ENCODE measurements around the gene ICAM2. TPM values are rescaled to one million over a fixed set of nuclear protein-coding genes. Genes with fewer than 3 reads are reported as not detected.
A peak's percentile ranks its signal among the peaks of the same experiment; 100 is the strongest.
"Not testable (repeated sequence)": the region's sequence is repeated elsewhere in the genome, so short reads cannot be mapped to it uniquely, and the experiment has no call there.

The ICAM2 gene
- total RNA-seq, 1 donor from 2014 or later, result 212 TPM

DNA sequence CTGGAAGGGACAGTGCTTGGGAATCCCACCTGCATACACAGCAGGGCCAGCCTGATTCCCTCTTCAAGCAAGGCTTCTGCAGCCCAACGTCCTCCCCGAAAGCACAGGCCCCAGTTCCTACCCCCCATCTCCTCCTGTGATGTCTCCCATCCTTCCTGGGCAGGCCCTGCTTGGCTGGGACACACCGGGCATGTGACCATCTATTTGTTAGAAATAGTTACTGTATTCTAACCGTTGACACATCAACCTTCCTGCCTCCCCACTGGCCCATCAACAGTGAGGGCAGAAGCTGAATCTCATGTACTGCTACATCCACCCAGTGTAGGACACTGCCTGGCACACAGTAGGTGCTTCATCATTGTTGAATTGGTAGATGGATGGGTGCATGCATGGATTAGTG, 11.6 kb downstream of the ICAM2 start:
- no peaks in the 10 kb centered on the region for H3K9me3 ChIP-seq
- H3K4me3 ChIP-seq, result no peak overlapping the region
- H3K36me3 ChIP-seq, result no peaks in the 10 kb centered on the region
- H3K27ac ChIP-seq, result no peak overlapping the region
- no peaks in the 10 kb centered on the region for H3K27me3 ChIP-seq
- intact Hi-C loops (cut with DNase I), result no loop called here
- TF ChIP-seq, protein P1, sequence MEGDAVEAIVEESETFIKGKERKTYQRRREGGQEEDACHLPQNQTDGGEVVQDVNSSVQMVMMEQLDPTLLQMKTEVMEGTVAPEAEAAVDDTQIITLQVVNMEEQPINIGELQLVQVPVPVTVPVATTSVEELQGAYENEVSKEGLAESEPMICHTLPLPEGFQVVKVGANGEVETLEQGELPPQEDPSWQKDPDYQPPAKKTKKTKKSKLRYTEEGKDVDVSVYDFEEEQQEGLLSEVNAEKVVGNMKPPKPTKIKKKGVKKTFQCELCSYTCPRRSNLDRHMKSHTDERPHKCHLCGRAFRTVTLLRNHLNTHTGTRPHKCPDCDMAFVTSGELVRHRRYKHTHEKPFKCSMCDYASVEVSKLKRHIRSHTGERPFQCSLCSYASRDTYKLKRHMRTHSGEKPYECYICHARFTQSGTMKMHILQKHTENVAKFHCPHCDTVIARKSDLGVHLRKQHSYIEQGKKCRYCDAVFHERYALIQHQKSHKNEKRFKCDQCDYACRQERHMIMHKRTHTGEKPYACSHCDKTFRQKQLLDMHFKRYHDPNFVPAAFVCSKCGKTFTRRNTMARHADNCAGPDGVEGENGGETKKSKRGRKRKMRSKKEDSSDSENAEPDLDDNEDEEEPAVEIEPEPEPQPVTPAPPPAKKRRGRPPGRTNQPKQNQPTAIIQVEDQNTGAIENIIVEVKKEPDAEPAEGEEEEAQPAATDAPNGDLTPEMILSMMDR (IDR thresholded peaks at IDR 0.05), result no peak
- H3K4me1 ChIP-seq, result no peaks in the 10 kb centered on the region
- peak in 1 of 2 donors; percentile 21 for DNase-seq (ENCODE audit: low spot score in 2 of 2)

DNA sequence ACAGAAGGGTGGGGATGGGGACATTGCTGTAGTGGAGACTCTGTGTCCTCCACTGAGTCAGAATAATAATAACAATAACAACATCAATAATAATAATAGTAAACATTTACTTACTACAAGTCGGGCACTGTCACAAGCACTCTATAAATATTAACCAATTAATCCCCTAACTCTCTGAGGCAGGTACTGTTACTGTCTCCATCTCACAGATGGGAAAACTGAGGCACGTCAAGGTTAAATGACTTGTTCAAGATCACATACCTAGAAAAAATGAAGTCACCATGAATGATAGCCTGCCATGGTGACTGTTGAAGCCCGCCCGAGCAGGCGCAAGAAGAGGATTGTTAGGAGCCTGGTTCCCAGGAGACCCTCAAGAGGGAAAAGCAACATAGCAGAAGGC, 12.1 kb downstream of the ICAM2 start:
- Histone ChIP-seq H3K4me3 (no peak overlapping the region), H3K36me3 (no peaks in the 10 kb centered on the region), H3K27ac (no peak overlapping the region), H3K4me1 (no peaks in the 10 kb centered on the region), H3K9me3 (no peaks in the 10 kb centered on the region), H3K27me3 (no peaks in the 10 kb centered on the region)
- intact Hi-C loops (cut with DNase I), result no loop called here
- TF ChIP-seq, protein P1 (IDR thresholded peaks at IDR 0.05), result no peak
- no peak for DNase-seq (ENCODE audit: low spot score in 2 of 2)

DNA sequence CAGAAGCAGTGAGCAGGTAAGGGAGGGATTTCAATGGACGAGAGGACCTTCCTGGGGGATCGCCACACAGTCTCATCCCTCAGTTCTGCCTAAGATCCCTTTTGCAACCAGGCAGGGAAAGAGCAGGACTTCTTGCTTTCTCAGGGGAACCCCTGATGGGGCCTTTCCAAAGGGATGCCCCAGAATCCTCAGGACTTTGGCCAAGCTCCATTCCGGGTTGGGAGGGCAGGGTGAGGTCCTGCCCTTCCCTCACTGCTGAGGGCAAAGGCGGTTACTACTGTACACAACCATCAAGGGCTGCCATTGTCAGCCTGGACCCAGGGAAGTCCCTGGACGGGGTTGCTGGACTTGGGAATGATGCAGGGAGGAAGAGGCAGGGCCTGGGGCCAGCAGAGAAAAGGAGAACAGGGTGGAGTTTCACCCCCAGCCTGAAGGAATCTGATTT, 12.6 kb downstream of the ICAM2 start:
- intact Hi-C loops (cut with DNase I), result no loop called here
- Histone ChIP-seq H3K36me3 (no peaks in the 10 kb centered on the region), H3K4me3 (no peak overlapping the region), H3K27me3 (no peaks in the 10 kb centered on the region), H3K9me3 (no peaks in the 10 kb centered on the region), H3K27ac (no peak overlapping the region), H3K4me1 (no peaks in the 10 kb centered on the region)
- TF ChIP-seq, protein P1 (IDR thresholded peaks at IDR 0.05), result no peak
- peak in 1 of 2 donors; percentile 56 for DNase-seq (ENCODE audit: low spot score in 2 of 2)

DNA sequence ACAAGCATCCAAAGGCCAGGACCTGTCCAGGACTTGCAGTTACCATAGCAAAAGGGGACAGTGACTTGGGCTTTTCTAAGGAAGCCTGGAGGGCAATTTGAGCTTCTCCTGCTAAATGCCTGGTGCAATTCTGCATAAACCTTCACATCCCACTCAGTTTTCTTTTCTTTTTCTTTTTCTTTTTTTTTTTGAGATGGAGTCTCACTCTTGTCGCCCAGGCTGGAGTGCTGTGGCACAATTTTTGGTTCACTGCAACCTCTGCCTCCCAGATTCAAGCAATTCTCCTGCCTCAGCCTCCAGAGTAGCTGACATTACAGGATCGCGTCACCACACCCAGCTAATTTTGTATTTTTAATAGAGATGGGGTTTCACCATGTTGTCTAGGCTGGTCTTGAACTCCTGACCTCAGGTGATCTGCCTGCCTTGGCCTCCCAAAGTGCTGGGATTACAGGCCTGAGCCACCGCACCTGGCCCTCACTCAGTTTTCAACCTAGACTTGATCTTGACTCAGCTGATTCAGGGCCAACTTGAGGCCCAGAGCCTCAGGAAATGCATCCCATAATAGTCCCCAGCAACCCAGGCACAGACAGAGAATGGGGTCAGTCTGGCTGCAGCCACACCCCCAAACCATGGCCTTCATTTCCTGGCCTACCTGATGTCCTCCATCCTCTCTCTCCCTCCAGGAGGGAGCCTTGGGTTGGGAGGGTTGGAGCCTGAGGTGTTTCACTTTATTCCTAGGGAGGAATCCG, 13.2 kb downstream of the ICAM2 start:
- H3K4me1 ChIP-seq; intact Hi-C loops (cut with DNase I); H3K27me3 ChIP-seq; H3K36me3 ChIP-seq; H3K4me3 ChIP-seq; H3K9me3 ChIP-seq; H3K27ac ChIP-seq: not testable (repeated sequence)
- DNase-seq (ENCODE audit: low spot score in 2 of 2), result peak in 1 of 2 donors; percentile 27

DNA sequence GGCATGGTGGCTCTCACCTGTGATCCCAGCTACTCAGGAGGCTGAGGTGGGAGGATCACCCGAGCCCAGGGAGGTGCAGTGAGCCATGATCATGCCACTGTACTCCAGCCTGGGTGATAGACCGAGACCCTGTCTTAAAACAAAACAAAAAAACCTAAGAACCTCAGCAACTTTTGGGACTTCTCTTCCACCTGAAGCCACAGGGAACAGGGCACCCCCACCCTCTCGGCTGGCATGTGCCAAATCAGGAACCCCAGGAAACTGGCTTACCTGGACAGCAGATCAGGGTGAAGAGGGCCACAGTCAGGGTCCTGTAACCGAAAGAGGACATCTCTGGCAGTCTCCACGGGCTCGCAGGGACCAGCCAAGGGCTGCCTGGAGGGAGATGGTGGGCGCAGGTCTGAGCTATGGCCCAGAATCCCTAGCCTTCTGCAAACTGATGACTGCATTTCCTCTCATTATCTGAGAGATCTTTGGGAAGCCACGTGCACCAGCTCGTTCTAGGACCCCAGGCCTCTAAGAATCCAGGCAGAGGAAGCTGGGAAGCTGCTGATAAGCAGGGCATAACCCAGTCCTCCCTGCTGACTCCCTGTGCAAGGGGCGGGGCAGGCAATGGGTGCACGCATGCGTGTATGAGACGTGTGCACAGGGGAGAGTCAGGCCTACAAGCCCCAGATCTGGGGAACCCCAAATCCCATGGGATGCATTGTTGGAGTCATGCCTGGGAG, 13.9 kb downstream of the ICAM2 start:
- TF ChIP-seq, protein P1 (IDR thresholded peaks at IDR 0.05), result no peak
- Histone ChIP-seq H3K27ac (peak overlapping the region in 1 of 2 donors; percentile 15), H3K9me3 (no peaks in the 10 kb centered on the region), H3K4me1 (no peaks in the 10 kb centered on the region), H3K27me3 (no peaks in the 10 kb centered on the region), H3K36me3 (no peaks in the 10 kb centered on the region), H3K4me3 (no peak overlapping the region)
- intact Hi-C loops (cut with DNase I), result no loop called here
- DNase-seq (ENCODE audit: low spot score in 2 of 2), result peak in 1 of 2 donors; percentile 73

DNA sequence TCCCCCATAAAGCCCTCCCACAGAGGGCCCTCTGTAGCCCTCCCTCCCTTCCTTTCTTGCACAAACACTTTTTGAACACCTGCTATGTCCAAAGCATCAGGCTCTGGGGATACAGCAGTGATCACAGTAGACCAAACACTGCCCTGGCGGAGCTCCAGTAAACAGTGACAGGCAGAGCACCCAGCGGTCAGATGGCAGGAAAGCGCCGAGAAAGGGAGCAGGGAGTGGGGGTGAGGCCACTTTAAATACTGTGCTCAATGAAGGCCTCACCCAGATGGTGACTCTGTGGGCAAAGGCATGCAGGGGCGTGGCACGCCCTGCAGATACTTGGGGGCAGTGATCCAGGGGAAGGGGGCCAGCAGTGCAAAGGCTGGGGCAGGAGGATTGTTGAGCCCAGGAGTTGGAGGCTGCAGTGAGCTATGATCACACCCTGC, 14.7 kb downstream of the ICAM2 start:
- Histone ChIP-seq H3K27me3 (no peaks in the 10 kb centered on the region), H3K36me3 (no peaks in the 10 kb centered on the region), H3K4me3 (no peak overlapping the region), H3K9me3 (no peaks in the 10 kb centered on the region), H3K27ac (no peak overlapping the region), H3K4me1 (no peaks in the 10 kb centered on the region)
- peak in 1 of 2 donors; percentile 62 for DNase-seq (ENCODE audit: low spot score in 2 of 2)
- TF ChIP-seq, protein P1 (IDR thresholded peaks at IDR 0.05), result no peak
- intact Hi-C loops (cut with DNase I), result no loop called here
